NT2/D1 (cell line): Measurements from ENCODE around the gene BICRA.

Experiments
- SUZ12 ChIP-seq: IDR thresholded peaks from 2 replicates; pipeline ENCODE4 v1.6.1; 2011; ENCODE audit not compliant: insufficient read length, insufficient read depth; ENCODE audit errors: extremely low read depth
- YY1 ChIP-seq: IDR thresholded peaks from 2 replicates; pipeline ENCODE4 v1.6.1; 2011; ENCODE audit not compliant: insufficient read length, insufficient read depth
- ZNF274 ChIP-seq: IDR thresholded peaks from 2 replicates; pipeline ENCODE4 v1.6.1; 2011; ENCODE audit warnings: mild to moderate bottlenecking, low read depth, low read length

GRCh38 chr19:47564081-47564480 lies 44.9 kb upstream of the BICRA start:
- TF ChIP-seq SUZ12, result no peak
- TF ChIP-seq YY1, result no peak
- TF ChIP-seq ZNF274, result no peak
